AG09309 (cell line): ENCODE data around the gene TBL1XR1.

Experiments used
- DNase-seq: peaks from one replicate; pipeline ENCODE4 v3.0.0-alpha.2; 2010; ENCODE audit warnings: low read depth
- H3K4me3 ChIP-seq: 2 replicates; pipeline ENCODE4 v1.5.1; 2011; ENCODE audit warnings: mild to moderate bottlenecking, low read depth, low read length, moderate library complexity; ENCODE audit not compliant: control insufficient read depth
- CTCF ChIP-seq: IDR thresholded peaks from 2 replicates; pipeline ENCODE4 v1.5.1; 2011; ENCODE audit warnings: mild to moderate bottlenecking, low read depth, low read length, inconsistent platforms; ENCODE audit not compliant: insufficient read depth, control insufficient read depth; ENCODE audit errors: missing control alignments

Gene TBL1XR1

GRCh38 chr3:176970770-176971169 lies 226.5 kb downstream of the TBL1XR1 start:
- no peak for DNase-seq
- no peak overlapping the region for H3K4me3 ChIP-seq
- no peak for TF ChIP-seq CTCF

GRCh38 chr3:176969506-176969905 lies 227.8 kb downstream of the TBL1XR1 start:
- DNase-seq: no peak
- no peak for TF ChIP-seq CTCF
- no peak overlapping the region for H3K4me3 ChIP-seq
